NB4 (cell line): ENCODE results near the gene PIBF1.

Source experiments
- CTCF ChIP-seq: IDR thresholded peaks from one replicate; pipeline ENCODE4 v1.5.1; 2012; ENCODE audit warnings: low read depth, low read length
- MAX ChIP-seq: IDR thresholded peaks from 2 replicates; pipeline ENCODE4 v1.6.1; 2011; ENCODE audit warnings: low read depth, low read length
- MYC ChIP-seq: IDR thresholded peaks from 2 replicates; pipeline ENCODE4 v1.6.1; 2011; ENCODE audit warnings: low read depth, low read length
- POLR2A ChIP-seq: IDR thresholded peaks from 2 replicates; pipeline ENCODE4 v1.6.1; 2011; ENCODE audit warnings: mild to moderate bottlenecking; ENCODE audit not compliant: insufficient read length; ENCODE audit errors: extremely low read depth

- TF ChIP-seq POLR2A (no peak), CTCF (no peak), MAX (no peak), MYC (no peak)
These were observed 280.5 kb downstream of the PIBF1 start for GRCh38 chr13:73062468-73062867.
